Measurements from ENCODE around the gene EFHC2.

EFHC2 gene

GRCh38 chrX:44175455-44175854 lies 168.0 kb downstream of the EFHC2 start:
- TF ChIP-seq CTCF (IDR thresholded peaks at IDR 0.05; ENCODE audit: borderline replicate concordance, control extremely low read depth, extremely low read depth, insufficient read depth, missing control alignments) = no peak
- DNase-seq (ENCODE audit: low spot score) = no peak
- in situ Hi-C loops (cut with MboI; ENCODE audit: low sequenced_read_pairs, unreplicated experiment) = no loop called here

DNA sequence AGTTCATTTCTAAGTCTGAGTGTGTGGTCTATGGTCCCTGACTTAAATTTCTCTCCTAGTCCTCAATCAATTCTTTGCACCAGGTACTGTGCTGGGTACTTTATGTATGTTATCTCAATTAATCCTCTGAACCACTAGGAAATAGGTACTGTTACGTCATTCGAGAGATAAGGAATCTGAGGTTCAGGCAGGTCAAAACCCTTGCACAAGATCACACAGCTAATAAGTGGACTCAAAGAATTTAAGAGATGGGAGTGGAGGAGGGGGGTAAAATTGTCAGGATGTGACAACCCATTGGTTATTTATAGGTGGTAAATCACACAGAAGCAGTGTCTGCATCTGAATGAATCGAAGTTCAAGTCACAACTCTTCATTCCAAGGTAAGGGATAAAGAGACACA lies 169.4 kb downstream of the EFHC2 start:
- no peak for DNase-seq (ENCODE audit: low spot score)
- in situ Hi-C loops (cut with MboI; ENCODE audit: low sequenced_read_pairs, unreplicated experiment) = no loop called here
- no peak for TF ChIP-seq CTCF (IDR thresholded peaks at IDR 0.05; ENCODE audit: borderline replicate concordance, control extremely low read depth, extremely low read depth, insufficient read depth, missing control alignments)

GRCh38 chrX:44173219-44173618 lies 170.3 kb downstream of the EFHC2 start:
- no peak for DNase-seq (ENCODE audit: low spot score)
- TF ChIP-seq CTCF (IDR thresholded peaks at IDR 0.05; ENCODE audit: borderline replicate concordance, control extremely low read depth, extremely low read depth, insufficient read depth, missing control alignments) = no peak
- in situ Hi-C loops (cut with MboI; ENCODE audit: low sequenced_read_pairs, unreplicated experiment) = no loop called here

DNA sequence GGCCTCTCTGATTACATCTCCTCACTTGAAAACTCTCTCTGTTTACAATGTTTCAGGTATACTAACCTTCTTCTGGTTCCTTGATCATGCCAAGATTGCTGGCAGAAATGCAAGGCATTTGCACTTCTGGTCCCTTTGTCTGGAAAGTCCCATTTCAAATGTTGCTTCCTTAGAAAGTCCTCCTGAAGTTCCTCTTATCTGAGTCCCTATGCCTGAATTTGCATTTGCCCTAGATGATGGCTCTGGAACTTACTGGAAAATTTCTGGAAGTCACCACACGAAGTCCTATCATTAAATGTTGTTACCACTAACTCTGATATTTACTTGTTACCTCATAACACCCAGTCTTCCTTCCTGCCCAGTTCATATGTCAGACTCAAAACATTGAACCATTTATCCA lies 176.4 kb downstream of the EFHC2 start:
- no peak for DNase-seq (ENCODE audit: low spot score)
- in situ Hi-C loops (cut with MboI; ENCODE audit: low sequenced_read_pairs, unreplicated experiment) = no loop called here
- TF ChIP-seq CTCF (IDR thresholded peaks at IDR 0.05; ENCODE audit: borderline replicate concordance, control extremely low read depth, extremely low read depth, insufficient read depth, missing control alignments) = no peak

DNA sequence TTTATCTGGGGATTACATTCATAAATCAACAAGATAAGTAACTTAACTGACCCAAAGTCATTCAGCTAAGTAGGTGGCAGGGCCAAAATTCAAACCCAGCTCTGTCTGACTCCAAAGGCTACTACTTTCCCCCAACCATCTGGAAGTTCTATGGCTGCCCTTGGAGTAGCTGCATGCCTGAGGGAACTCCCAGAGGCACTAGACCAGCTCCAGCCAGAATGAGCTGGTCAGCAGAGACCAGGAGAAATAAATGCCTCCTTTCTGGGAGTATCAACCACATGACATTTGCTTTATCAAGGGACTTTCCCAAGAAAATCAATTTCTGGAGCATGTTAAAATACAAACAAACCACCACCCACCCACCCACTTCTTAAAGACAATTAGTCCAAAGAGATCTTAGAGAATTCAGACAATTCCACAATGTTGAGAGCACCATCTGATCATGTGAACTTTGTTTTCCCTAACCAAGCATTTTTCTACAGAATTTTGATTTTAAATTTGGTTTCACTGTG lies 180.5 kb downstream of the EFHC2 start:
- TF ChIP-seq CTCF (IDR thresholded peaks at IDR 0.05; ENCODE audit: borderline replicate concordance, control extremely low read depth, extremely low read depth, insufficient read depth, missing control alignments) = no peak
- in situ Hi-C loops (cut with MboI; ENCODE audit: low sequenced_read_pairs, unreplicated experiment) = no loop called here
- DNase-seq (ENCODE audit: low spot score) = no peak

- DNase-seq (ENCODE audit: low spot score) = no peak
- no peak for TF ChIP-seq CTCF (IDR thresholded peaks at IDR 0.05; ENCODE audit: borderline replicate concordance, control extremely low read depth, extremely low read depth, insufficient read depth, missing control alignments)
- in situ Hi-C loops (cut with MboI; ENCODE audit: low sequenced_read_pairs, unreplicated experiment) = no loop called here
These were observed 185.6 kb downstream of the EFHC2 start for GRCh38 chrX:44157858-44158257.

GRCh38 chrX:44157283-44157682 lies 186.2 kb downstream of the EFHC2 start:
- in situ Hi-C loops (cut with MboI; ENCODE audit: low sequenced_read_pairs, unreplicated experiment) = no loop called here
- no peak for DNase-seq (ENCODE audit: low spot score)
- no peak for TF ChIP-seq CTCF (IDR thresholded peaks at IDR 0.05; ENCODE audit: borderline replicate concordance, control extremely low read depth, extremely low read depth, insufficient read depth, missing control alignments)

Data from GM13976 (cell line).